SU-DHL-6 (cell line): ENCODE results near the gene ITGAE.

Source experiments
- EZH2phosphoT487 ChIP-seq: fragments of 200-600 bp; sonication (generic), shearing (Covaris generic); conservative IDR thresholded peaks from 2 replicates; pipeline ENCODE4 v1.6.1; 2018; ENCODE audit warnings: mild to moderate bottlenecking, antibody characterized with exemption, low read length, moderate library complexity, mixed read lengths
- TF ChIP-seq, protein P1 (sequence below): fragments of 200-600 bp; sonication (generic); IDR thresholded peaks from one replicate; pipeline ENCODE4 v1.5.1; 2017; ENCODE audit warnings: antibody characterized with exemption, mild to moderate bottlenecking, low read length, moderate library complexity; ENCODE audit not compliant: insufficient read depth, poor library complexity, severe bottlenecking

- TF ChIP-seq, protein P1, sequence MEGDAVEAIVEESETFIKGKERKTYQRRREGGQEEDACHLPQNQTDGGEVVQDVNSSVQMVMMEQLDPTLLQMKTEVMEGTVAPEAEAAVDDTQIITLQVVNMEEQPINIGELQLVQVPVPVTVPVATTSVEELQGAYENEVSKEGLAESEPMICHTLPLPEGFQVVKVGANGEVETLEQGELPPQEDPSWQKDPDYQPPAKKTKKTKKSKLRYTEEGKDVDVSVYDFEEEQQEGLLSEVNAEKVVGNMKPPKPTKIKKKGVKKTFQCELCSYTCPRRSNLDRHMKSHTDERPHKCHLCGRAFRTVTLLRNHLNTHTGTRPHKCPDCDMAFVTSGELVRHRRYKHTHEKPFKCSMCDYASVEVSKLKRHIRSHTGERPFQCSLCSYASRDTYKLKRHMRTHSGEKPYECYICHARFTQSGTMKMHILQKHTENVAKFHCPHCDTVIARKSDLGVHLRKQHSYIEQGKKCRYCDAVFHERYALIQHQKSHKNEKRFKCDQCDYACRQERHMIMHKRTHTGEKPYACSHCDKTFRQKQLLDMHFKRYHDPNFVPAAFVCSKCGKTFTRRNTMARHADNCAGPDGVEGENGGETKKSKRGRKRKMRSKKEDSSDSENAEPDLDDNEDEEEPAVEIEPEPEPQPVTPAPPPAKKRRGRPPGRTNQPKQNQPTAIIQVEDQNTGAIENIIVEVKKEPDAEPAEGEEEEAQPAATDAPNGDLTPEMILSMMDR, result no peak
- no peak for TF ChIP-seq EZH2phosphoT487
Measured at GRCh38 chr17:3800362-3801271, at the start of gene ITGAE.
